HG03565 (cell line): Measurements from ENCODE around the gene CHTOP.

ENCODE experiments used
- ATAC-seq: cut with Tn5 transposase; IDR thresholded peaks from one replicate; pipeline ENCODE4 v1.9.1; 2021; ENCODE audit warnings: mild to moderate bottlenecking, moderate library complexity; ENCODE audit not compliant: unreplicated experiment

The CHTOP gene

DNA sequence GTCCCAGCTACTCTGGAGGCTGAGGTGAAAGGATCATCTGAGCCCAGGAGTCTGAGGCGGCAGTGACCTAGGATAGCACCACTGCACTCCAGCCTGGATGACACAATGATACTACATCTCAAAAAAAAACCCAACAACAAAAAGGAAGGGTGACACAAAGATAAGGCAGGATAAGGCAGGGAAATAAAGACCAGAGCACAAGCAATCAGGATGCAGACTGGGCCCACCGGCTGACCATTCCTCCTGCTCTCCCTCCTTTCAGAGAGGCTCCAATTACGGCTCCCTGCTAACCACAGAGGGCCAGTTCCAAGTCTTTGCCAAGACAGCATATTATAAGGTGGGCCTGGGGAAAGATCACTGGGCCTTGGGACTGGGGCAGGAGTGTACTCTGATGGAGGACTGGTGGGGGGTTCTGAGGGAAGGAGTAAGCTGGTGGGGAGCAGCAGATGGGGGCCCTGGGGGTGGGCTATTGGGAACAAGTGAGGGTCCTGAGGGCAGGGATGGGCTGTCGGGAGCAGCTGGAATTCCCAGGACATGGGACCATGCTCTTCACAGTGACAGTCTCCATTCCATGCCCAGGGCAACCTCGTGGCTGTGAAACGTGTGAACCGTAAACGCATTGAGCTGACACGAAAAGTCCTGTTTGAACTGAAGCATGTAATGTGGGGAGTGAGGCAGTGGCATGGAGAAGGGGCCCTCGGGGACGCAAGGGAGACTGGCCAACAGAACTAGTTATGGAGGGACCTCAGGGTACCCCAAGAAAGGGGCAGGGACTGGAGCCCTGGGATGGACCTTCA lies 51.9 kb downstream of the CHTOP start:
- ATAC-seq: no peak

DNA sequence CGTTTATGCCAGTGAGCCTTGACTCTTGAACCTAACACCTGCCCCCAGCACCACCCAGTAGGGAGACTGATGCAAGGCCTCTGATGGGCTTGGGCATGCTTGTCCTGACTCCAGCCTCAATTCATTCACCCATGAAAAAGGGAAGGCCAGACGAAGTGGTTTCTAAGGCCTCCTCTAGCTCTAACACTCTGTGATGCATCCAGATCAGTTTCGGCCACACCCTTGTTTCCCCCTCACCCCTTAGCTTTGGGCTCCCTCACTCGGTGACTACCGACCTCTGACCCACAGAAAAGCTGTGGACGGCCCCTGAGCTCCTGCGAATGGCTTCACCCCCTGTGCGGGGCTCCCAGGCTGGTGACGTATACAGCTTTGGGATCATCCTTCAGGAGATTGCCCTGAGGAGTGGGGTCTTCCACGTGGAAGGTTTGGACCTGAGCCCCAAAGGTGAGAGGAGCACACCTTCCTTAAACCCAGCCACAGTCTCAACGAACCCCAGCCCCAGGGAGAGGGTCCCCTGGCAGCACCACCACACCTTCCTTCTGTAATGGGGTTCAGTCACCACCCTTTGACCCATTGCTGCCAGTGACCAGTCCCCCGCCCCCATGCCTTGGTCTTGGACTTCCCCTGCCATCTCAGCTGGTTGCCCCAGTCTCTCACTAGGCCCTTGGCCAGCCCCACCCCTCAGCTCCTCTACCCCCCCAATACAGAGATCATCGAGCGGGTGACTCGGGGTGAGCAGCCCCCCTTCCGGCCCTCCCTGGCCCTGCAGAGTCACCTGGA lies 53.7 kb downstream of the CHTOP start:
- ATAC-seq: no peak

DNA sequence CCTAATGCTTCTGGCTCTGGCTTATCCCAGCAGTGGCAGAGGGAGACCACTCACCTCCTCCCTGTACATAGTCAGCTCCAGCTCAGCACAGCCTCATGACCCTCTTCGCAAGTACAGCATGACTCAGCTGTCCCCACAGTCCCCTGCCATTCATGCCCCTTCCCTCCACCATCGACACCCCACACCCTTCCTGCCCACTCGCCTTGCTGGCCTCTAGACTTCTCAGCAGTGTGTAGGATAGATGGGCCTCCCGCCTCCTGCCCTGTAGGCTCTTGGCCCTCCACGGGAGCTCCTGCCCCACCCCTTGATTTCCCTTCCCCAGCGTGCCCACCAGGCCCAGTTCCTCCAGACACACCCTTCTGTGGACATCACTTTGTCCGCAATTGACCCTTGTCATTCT lies 54.4 kb downstream of the CHTOP start:
- no peak for ATAC-seq

DNA sequence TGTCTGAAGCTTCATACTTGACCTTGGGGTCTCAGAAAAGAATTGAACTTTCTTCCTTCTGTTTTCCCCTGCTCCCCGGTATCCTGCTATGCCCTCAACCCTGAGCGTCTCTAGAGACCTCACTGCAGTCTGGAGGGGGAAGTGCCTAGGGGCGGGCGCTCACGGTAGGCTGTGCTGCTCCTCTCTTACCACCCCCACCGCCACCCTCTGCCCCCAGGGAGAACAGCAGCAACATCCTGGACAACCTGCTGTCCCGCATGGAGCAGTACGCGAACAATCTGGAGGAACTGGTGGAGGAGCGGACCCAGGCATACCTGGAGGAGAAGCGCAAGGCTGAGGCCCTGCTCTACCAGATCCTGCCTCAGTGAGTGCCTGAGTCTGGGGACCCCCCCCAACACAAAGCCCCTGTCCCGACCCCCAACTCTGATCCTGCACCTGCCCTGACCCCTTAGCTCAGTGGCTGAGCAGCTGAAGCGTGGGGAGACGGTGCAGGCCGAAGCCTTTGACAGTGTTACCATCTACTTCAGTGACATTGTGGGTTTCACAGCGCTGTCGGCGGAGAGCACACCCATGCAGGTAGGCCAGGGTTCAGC lies 55.0 kb downstream of the CHTOP start:
- no peak for ATAC-seq

DNA sequence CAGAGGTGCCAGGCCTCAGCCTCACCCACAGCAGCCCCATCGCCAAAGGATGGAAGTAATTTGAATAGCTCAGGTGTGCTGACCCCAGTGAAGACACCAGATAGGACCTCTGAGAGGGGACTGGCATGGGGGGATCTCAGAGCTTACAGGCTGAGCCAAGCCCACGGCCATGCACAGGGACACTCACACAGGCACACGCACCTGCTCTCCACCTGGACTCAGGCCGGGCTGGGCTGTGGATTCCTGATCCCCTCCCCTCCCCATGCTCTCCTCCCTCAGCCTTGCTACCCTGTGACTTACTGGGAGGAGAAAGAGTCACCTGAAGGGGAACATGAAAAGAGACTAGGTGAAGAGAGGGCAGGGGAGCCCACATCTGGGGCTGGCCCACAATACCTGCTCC lies 59.6 kb downstream of the CHTOP start:
- no peak for ATAC-seq
